Osteoblast (primary cell): ENCODE data around the gene C15orf40. TPM values are rescaled to one million over a fixed set of nuclear protein-coding genes. Genes with fewer than 3 reads are reported as not detected.

Source experiments
- DNase-seq: peaks from one replicate; pipeline ENCODE4 v3.0.0; 2011; ENCODE audit warnings: low spot score, mixed read lengths; ENCODE audit not compliant: insufficient read length; ENCODE audit errors: missing footprints
- H2AFZ ChIP-seq: 2 replicates; pipeline ENCODE4 v1.6.0; 2011; ENCODE audit warnings: mild to moderate bottlenecking, low read length
- H3K27ac ChIP-seq: 2 replicates; pipeline ENCODE4 v1.5.1; 2011; ENCODE audit warnings: mild to moderate bottlenecking, low read depth, low read length, moderate library complexity
- H3K27me3 ChIP-seq: 2 replicates; pipeline ENCODE4 v1.6.0; 2012; ENCODE audit warnings: mild to moderate bottlenecking, control low read depth, inconsistent platforms, low read length, moderate library complexity; ENCODE audit not compliant: insufficient read depth
- H3K36me3 ChIP-seq: 2 replicates; pipeline ENCODE4 v1.5.1; 2011; ENCODE audit warnings: mild to moderate bottlenecking, low read length, control low read depth, moderate library complexity; ENCODE audit not compliant: insufficient read depth
- H3K4me1 ChIP-seq: 2 replicates; pipeline ENCODE4 v1.5.1; 2011; ENCODE audit warnings: mild to moderate bottlenecking, low read length, control low read depth, moderate library complexity; ENCODE audit not compliant: insufficient read depth
- H3K4me2 ChIP-seq: 2 replicates; pipeline ENCODE4 v1.6.0; 2011; ENCODE audit warnings: mild to moderate bottlenecking, low read length; ENCODE audit not compliant: insufficient read depth
- H3K4me3 ChIP-seq: fragments of 200-600 bp; sonication (generic); 3 replicates; pipeline ENCODE4 v1.5.1; 2012; ENCODE audit warnings: mild to moderate bottlenecking, low read length, inconsistent platforms; ENCODE audit not compliant: insufficient read depth
- H3K79me2 ChIP-seq: 2 replicates; pipeline ENCODE4 v1.6.0; 2012; ENCODE audit warnings: mild to moderate bottlenecking, low read length, control low read depth, inconsistent platforms; ENCODE audit not compliant: insufficient read depth
- H3K9me3 ChIP-seq: 2 replicates; pipeline ENCODE4 v1.5.1; 2011; ENCODE audit warnings: low read depth, low read length, control low read depth
- H4K20me1 ChIP-seq: 2 replicates; pipeline ENCODE4 v1.6.0; 2012; ENCODE audit warnings: mild to moderate bottlenecking, low read length, control low read depth; ENCODE audit not compliant: insufficient read depth
- total RNA-seq: library from RNA; depleted of rRNA; stranded (reverse); fragments of >200 nt; gene quantifications from 2 replicates; pipeline ENCODE4 v1.2.3, GENCODE V29; 2012
- TF ChIP-seq, protein P1 (sequence below): IDR thresholded peaks from 2 replicates; pipeline ENCODE4 v1.5.1; 2011; ENCODE audit warnings: mild to moderate bottlenecking, low read depth, low read length, moderate library complexity; ENCODE audit errors: extremely low read depth

Gene C15orf40
- total RNA-seq: 10.9 and 13.4 TPM in 2 replicates

DNA sequence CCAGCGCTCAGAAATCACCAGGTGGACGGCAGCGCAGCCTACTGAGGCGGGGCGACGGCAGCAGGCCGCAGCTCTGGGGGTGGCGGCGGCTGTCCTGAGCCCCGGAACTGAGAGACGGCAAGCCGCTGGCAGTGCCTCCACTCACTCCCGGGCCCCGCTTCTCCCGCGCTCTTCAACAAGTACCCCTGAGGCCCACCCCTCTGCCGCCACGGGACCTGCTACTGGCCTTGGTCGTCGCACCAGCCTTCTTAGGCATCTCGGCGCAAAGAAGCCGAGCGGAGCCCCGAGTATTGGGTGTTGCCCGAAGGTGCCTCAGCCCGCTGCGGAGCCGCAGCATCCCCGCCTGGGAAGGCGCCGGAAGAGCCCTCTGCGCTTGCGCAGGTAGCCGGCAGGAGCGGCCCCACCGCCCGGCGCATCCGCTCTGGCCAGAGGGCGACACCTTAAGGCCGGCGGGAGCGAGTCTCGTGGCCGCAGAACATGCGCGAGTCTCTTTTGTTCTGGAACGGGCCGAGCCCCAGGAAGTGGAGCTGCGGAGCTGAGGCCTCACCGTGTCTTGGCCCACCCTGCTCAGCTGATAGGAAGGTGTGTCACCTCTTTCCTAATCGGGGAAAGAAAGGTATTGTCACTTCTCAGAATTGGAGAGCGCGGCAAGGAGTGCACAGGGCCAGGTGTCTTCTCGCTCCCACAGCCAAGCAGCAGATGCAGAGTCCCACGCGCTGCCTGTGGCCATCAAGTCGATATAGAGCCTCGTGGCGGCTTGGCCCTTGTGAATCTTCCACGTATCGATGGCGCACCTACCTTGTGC, at the start of gene C15orf40:
TSS of gene C15orf40 (minus strand) at position 369 of the 805 bp plus-strand sequence. CDS start at position 337, 32 bp downstream.
- Histone ChIP-seq H3K27ac (peak within 1 kb of the TSS; percentile 74), H3K79me2 (peaks cover 23% of the 10 kb centered on the region), H3K36me3 (peaks cover 33% of the 10 kb centered on the region), H3K9me3 (no peaks in the 10 kb centered on the region), H3K4me2 (peak within 1 kb of the TSS; percentile 92), H3K27me3 (no peaks in the 10 kb centered on the region), H3K4me3 (peak within 1 kb of the TSS; percentile 89), H2AFZ (peak within 1 kb of the TSS; percentile 99), H3K4me1 (peaks cover 20% of the 10 kb centered on the region), H4K20me1 (peaks cover 8% of the 10 kb centered on the region)
- TF ChIP-seq, protein P1, sequence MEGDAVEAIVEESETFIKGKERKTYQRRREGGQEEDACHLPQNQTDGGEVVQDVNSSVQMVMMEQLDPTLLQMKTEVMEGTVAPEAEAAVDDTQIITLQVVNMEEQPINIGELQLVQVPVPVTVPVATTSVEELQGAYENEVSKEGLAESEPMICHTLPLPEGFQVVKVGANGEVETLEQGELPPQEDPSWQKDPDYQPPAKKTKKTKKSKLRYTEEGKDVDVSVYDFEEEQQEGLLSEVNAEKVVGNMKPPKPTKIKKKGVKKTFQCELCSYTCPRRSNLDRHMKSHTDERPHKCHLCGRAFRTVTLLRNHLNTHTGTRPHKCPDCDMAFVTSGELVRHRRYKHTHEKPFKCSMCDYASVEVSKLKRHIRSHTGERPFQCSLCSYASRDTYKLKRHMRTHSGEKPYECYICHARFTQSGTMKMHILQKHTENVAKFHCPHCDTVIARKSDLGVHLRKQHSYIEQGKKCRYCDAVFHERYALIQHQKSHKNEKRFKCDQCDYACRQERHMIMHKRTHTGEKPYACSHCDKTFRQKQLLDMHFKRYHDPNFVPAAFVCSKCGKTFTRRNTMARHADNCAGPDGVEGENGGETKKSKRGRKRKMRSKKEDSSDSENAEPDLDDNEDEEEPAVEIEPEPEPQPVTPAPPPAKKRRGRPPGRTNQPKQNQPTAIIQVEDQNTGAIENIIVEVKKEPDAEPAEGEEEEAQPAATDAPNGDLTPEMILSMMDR: peak; percentile 65
- DNase-seq: peak; percentile 95

DNA sequence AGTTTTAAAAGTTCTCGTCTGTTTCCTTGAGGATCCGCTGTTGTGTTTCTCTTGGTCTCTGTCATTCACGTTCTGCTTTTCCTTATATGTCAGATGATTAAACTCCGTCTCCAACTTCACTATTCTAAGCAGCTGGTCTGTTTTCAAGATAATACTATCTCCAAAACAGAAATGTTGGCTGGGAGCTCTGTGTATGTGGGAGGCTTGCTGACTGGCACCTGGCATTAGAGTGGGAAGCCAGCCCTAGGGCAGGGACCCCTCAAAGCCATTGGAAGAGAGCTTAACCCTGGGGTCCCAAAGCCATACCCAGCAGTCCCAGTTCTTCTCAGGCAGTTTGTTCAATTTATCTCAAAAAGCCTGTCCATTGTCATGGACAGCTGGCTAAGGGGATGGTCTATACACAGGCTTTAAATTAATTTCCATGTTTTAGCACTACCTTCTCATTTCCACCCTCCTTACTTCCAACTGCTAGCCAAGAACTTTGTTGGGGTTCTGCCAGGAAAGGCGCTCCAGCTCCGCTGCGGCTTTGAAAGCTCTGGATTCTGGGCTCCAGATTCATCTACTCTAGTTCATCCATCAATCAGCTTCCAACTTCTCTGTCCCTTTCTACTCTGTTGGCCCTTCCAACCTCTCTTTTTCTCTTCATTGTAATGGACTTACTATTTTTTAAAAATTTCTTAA, 46.4 kb upstream of the C15orf40 start:
- Histone ChIP-seq H3K27me3 (no peaks in the 10 kb centered on the region), H3K9me3 (no peaks in the 10 kb centered on the region), H3K79me2 (peaks cover 79% of the 10 kb centered on the region), H3K4me2 (no peak overlapping the region), H3K36me3 (peaks cover 25% of the 10 kb centered on the region), H3K4me1 (peaks cover 20% of the 10 kb centered on the region), H3K4me3 (no peak overlapping the region), H4K20me1 (peaks cover 42% of the 10 kb centered on the region), H3K27ac (no peak overlapping the region), H2AFZ (no peak overlapping the region)
- DNase-seq: no peak
- TF ChIP-seq, protein P1: no peak

DNA sequence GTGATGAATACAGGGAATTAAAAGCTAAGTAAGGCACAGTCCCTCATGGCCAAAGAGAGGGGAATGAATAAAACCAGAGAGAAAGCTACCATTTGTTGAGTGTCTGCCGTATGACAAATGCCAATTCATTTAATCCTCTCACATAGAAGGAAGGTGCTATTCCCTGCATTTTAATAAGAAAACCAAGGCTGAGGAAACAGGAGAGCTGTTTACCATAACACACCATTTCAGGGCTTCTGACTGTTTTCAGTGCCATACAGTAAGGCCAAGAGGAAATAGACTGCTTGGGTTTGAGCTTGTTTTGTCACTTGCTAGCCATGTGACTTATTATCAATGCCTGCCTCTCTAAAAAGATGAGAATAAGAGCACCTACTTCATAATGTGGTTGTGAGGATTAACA, 45.6 kb upstream of the C15orf40 start:
- Histone ChIP-seq H3K27me3 (no peaks in the 10 kb centered on the region), H4K20me1 (peaks cover 38% of the 10 kb centered on the region), H3K4me1 (peaks cover 18% of the 10 kb centered on the region), H3K9me3 (no peaks in the 10 kb centered on the region), H3K4me3 (no peak overlapping the region), H3K27ac (no peak overlapping the region), H3K79me2 (peaks cover 75% of the 10 kb centered on the region), H3K4me2 (no peak overlapping the region), H2AFZ (no peak overlapping the region), H3K36me3 (peaks cover 25% of the 10 kb centered on the region)
- TF ChIP-seq, protein P1: no peak
- no peak for DNase-seq

DNA sequence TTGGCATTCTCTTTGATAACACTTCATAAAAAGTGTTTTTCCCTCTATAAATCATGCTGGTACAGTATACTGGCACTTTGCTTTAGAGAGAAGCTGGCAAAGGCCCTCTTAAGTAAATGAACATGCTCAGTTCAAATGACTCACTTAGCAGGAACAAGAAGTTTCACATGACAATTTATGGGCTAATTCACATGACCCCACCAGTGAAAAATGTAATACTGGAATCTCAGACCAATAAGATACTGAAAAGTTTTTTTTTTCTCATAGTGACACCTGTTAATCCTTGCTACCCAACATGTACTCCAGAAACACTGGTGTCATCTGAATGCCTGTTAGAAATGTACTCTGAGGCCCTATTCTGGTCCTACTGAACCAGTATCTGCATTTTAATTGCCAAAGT, 41.7 kb upstream of the C15orf40 start:
- no peak overlapping the region for H2AFZ ChIP-seq
- H3K9me3 ChIP-seq: no peaks in the 10 kb centered on the region
- peaks cover 11% of the 10 kb centered on the region for H3K4me1 ChIP-seq
- peak overlapping the region; percentile 3 for H3K4me2 ChIP-seq
- peaks cover 32% of the 10 kb centered on the region for H3K36me3 ChIP-seq
- H4K20me1 ChIP-seq: peaks cover 18% of the 10 kb centered on the region
- H3K27me3 ChIP-seq: no peaks in the 10 kb centered on the region
- DNase-seq: peak; percentile 94
- peak overlapping the region; percentile 68 for H3K27ac ChIP-seq
- TF ChIP-seq, protein P1: no peak
- H3K79me2 ChIP-seq: peaks cover 70% of the 10 kb centered on the region
- H3K4me3 ChIP-seq: no peak overlapping the region
